HL-60 (cell line): ENCODE data around the gene NR1D2.

Experiments used
- POLR2AphosphoS5 ChIP-seq: IDR thresholded peaks from 2 replicates; pipeline ENCODE4 v1.6.1; 2012; ENCODE audit warnings: low read depth
- TF ChIP-seq, protein P1 (sequence below): IDR thresholded peaks from one replicate; pipeline ENCODE4 v1.5.1; 2011; ENCODE audit warnings: low read length, control low read depth, inconsistent platforms; ENCODE audit not compliant: insufficient read depth

DNA sequence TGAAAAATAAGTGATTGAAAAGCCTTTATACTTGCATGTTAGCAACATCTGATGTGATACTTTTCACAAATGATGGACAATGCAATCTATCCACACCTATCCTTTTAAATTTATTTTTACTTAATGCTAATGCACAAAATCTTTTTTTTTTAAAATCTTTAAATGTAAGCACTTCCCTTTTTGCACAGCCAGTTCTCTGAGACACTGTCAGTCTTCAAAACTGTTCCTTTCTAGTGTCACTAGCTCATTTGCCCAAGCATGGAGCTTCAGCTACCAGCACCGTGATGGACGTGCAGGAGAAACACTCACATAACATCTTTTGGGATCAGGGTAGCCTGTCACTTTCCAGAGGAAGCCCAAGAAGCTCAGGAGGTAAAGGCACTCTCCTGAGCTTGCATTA, 50.1 kb downstream of the NR1D2 start:
- TF ChIP-seq POLR2AphosphoS5 = no peak
- TF ChIP-seq, protein P1, sequence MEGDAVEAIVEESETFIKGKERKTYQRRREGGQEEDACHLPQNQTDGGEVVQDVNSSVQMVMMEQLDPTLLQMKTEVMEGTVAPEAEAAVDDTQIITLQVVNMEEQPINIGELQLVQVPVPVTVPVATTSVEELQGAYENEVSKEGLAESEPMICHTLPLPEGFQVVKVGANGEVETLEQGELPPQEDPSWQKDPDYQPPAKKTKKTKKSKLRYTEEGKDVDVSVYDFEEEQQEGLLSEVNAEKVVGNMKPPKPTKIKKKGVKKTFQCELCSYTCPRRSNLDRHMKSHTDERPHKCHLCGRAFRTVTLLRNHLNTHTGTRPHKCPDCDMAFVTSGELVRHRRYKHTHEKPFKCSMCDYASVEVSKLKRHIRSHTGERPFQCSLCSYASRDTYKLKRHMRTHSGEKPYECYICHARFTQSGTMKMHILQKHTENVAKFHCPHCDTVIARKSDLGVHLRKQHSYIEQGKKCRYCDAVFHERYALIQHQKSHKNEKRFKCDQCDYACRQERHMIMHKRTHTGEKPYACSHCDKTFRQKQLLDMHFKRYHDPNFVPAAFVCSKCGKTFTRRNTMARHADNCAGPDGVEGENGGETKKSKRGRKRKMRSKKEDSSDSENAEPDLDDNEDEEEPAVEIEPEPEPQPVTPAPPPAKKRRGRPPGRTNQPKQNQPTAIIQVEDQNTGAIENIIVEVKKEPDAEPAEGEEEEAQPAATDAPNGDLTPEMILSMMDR = no peak
